Measurements from ENCODE around the gene CYB5D1.

DNA sequence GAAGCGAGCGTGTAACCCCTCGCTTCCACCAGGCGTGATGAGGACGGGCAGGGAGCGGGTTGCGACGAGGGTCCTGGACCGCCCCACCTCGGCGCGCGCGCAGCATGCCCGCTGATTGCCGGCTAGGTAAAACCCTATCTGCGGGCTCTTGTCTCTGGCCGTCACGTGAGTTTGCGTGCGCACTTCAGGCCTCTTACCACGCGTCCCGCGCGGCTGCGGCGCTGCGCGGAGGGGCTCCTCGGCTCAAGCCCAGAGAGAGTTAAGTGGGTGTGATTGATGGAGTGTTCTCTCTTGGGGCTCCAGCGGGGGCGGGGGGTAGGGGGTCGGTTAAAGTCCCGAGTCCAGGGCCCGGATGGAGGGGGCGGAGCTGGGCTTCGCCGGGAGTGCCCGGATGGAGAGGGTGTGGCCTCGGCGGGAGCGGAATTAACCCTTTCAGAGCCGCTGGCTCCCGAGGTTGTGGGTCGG is 15.9 kb upstream of the CYB5D1 start:
- TF ChIP-seq, protein P1, sequence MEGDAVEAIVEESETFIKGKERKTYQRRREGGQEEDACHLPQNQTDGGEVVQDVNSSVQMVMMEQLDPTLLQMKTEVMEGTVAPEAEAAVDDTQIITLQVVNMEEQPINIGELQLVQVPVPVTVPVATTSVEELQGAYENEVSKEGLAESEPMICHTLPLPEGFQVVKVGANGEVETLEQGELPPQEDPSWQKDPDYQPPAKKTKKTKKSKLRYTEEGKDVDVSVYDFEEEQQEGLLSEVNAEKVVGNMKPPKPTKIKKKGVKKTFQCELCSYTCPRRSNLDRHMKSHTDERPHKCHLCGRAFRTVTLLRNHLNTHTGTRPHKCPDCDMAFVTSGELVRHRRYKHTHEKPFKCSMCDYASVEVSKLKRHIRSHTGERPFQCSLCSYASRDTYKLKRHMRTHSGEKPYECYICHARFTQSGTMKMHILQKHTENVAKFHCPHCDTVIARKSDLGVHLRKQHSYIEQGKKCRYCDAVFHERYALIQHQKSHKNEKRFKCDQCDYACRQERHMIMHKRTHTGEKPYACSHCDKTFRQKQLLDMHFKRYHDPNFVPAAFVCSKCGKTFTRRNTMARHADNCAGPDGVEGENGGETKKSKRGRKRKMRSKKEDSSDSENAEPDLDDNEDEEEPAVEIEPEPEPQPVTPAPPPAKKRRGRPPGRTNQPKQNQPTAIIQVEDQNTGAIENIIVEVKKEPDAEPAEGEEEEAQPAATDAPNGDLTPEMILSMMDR (IDR thresholded peaks at IDR 0.05): peak in 1 of 3 experiments; percentile 2
- TF ChIP-seq POLR2AphosphoS5 (IDR thresholded peaks at IDR 0.05) (peak; percentile 58 to 71), EP300 (IDR thresholded peaks at IDR 0.05) (no peak)

Measured in esophagus muscularis mucosa (tissue), 4 donors.